Measurements from ENCODE around the gene FAM3B.

FAM3B gene

DNA sequence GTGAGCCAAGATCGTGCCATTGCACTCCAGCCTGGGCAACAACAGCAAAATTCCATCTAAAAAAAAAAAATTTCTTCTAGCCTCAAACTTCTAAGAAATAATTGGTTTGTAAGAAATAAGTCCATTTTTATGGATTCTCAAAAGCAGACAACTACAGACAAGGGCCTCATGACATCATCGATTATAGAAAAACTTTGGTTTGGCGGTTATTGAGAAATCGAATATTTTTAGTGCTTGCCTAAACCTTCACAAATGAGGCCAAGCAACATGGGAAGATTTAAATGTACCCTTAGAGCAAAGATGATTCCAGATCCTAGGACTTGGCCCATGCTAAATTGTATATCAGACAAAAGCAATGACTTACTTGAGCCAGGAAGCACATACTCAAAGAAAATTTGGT, 81.7 kb downstream of the FAM3B start:
- Histone ChIP-seq H3K9ac (ENCODE audit: low read depth, low read length) (no peak overlapping the region), H3K36me3 (ENCODE audit: insufficient read depth, low read length) (no peaks in the 10 kb centered on the region)

GRCh38 chr21:41398831-41399230, 82.2 kb downstream of the FAM3B start:
- Histone ChIP-seq H3K9me3 (ENCODE audit: control insufficient read depth, insufficient read depth, low read length) (no peaks in the 10 kb centered on the region), H3K9ac (ENCODE audit: low read depth, low read length) (no peak overlapping the region), H3K4me1 (ENCODE audit: insufficient read depth, low read length) (peaks cover 7% of the 10 kb centered on the region), H3K36me3 (ENCODE audit: insufficient read depth, low read length) (no peaks in the 10 kb centered on the region)

More for the DNA sequence above, 81.7 kb downstream of the FAM3B start:
- Histone ChIP-seq H3K4me1 (ENCODE audit: insufficient read depth, low read length) (peaks cover 7% of the 10 kb centered on the region), H3K9me3 (ENCODE audit: control insufficient read depth, insufficient read depth, low read length) (no peaks in the 10 kb centered on the region)

DNA sequence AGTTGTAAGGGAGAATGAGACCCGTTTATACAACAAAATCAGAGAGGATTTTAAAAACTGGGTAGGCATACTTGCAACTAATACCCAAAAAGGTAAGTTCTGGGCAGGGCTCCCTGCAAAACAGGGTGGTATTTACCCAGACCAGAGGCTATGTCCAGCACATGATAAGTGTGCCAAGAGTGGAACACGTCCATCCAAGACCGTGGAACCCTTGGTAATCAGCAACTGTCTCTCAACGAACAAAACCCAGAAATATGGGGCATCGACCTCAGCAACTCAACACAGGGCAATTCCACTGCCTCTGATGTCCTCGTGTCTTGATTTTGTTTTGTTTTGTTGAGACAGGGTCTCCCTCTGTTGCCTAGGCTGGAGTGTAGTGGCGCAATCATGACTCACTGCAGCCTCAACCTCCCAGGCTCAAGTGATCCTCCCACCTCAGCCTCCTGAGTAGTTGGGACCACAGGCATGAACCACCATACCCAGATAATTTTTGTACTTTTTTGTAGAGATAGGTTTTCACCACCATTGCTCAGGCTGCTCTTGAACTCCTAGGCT, 82.7 kb downstream of the FAM3B start:
- no peaks in the 10 kb centered on the region for H3K36me3 ChIP-seq (ENCODE audit: insufficient read depth, low read length)
- no peaks in the 10 kb centered on the region for H3K9me3 ChIP-seq (ENCODE audit: control insufficient read depth, insufficient read depth, low read length)
- H3K4me1 ChIP-seq (ENCODE audit: insufficient read depth, low read length), result peaks cover 7% of the 10 kb centered on the region
- H3K9ac ChIP-seq (ENCODE audit: low read depth, low read length), result no peak overlapping the region

GRCh38 chr21:41402231-41402630, 85.6 kb downstream of the FAM3B start:
- no peaks in the 10 kb centered on the region for H3K4me1 ChIP-seq (ENCODE audit: insufficient read depth, low read length)
- H3K9ac ChIP-seq (ENCODE audit: low read depth, low read length), result no peak overlapping the region
- H3K9me3 ChIP-seq (ENCODE audit: control insufficient read depth, insufficient read depth, low read length), result no peaks in the 10 kb centered on the region
- H3K36me3 ChIP-seq (ENCODE audit: insufficient read depth, low read length), result no peaks in the 10 kb centered on the region

DNA sequence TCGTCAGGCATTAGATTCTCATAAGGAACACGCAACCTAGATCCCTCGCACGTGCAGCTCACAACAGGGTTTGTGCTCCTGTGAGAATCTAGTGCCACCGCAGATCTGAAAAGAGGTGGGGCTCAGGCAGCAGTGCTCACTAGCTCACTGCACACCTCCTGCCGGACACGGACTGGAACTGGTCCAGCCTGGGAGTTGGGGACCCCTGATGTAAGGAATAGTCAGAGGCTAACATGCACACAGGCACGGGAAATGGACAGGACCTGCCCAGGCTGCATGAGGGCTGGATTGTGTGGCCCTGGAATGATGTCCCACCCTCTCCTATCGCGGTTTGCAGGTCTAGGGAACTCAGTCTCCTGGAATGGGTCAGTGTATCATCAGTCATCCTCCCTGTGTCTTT, 86.2 kb downstream of the FAM3B start:
- Histone ChIP-seq H3K4me1 (ENCODE audit: insufficient read depth, low read length) (no peaks in the 10 kb centered on the region), H3K36me3 (ENCODE audit: insufficient read depth, low read length) (no peaks in the 10 kb centered on the region), H3K9me3 (ENCODE audit: control insufficient read depth, insufficient read depth, low read length) (no peaks in the 10 kb centered on the region), H3K9ac (ENCODE audit: low read depth, low read length) (no peak overlapping the region)

DNA sequence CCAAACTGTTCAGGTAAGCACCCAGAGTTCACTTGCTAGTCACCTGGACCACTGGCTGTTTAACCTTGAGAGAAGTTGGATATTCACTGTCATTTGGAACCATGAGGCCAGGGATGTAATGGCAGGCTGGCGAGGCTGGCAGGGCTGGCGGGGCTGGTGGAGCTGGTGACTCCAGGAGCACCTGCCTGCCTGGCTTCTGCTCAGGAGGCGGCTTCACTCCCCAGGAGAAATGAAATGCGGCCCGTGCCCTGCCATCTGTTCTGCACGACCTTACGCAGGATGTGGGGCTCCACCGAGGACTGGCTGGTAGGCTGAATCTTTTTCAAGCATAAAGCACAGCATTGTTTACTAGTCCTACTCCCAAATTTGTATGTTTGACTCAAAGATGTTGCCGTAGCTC, 86.7 kb downstream of the FAM3B start:
- Histone ChIP-seq H3K9ac (ENCODE audit: low read depth, low read length) (no peak overlapping the region), H3K36me3 (ENCODE audit: insufficient read depth, low read length) (no peaks in the 10 kb centered on the region), H3K9me3 (ENCODE audit: control insufficient read depth, insufficient read depth, low read length) (no peaks in the 10 kb centered on the region)

GRCh38 chr21:41403966-41404365, 87.4 kb downstream of the FAM3B start:
- no peak overlapping the region for H3K9ac ChIP-seq (ENCODE audit: low read depth, low read length)
- H3K4me1 ChIP-seq (ENCODE audit: insufficient read depth, low read length), result no peaks in the 10 kb centered on the region
- no peaks in the 10 kb centered on the region for H3K9me3 ChIP-seq (ENCODE audit: control insufficient read depth, insufficient read depth, low read length)
- no peaks in the 10 kb centered on the region for H3K36me3 ChIP-seq (ENCODE audit: insufficient read depth, low read length)

More for the DNA sequence above, 86.7 kb downstream of the FAM3B start:
- no peaks in the 10 kb centered on the region for H3K4me1 ChIP-seq (ENCODE audit: insufficient read depth, low read length)

- H3K9me3 ChIP-seq (ENCODE audit: control insufficient read depth, insufficient read depth, low read length), result no peaks in the 10 kb centered on the region
- H3K9ac ChIP-seq (ENCODE audit: low read depth, low read length), result no peak overlapping the region
- H3K4me1 ChIP-seq (ENCODE audit: insufficient read depth, low read length), result no peaks in the 10 kb centered on the region
- no peaks in the 10 kb centered on the region for H3K36me3 ChIP-seq (ENCODE audit: insufficient read depth, low read length)
Measured at GRCh38 chr21:41405321-41405720, 88.7 kb downstream of the FAM3B start.

DNA sequence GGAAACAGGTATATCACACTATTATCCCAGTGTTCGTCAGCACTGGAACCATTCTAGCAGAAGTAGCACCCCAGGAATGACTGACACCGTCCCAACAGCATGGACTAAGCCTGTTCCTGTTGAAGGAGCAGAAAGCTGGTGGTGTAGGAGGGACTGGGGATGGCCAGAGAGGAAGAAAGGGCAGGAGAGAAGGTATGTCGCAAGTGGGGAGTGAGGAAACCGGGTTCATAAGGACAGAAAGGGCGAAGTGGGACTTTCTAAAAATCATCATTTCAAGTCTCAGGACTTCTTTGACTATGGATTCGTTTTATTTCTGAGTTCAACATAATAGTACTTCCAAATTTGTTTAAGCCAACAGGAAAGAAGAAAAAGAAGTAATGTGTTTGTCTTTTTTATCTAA, 89.7 kb downstream of the FAM3B start:
- Histone ChIP-seq H3K36me3 (ENCODE audit: insufficient read depth, low read length) (no peaks in the 10 kb centered on the region), H3K4me1 (ENCODE audit: insufficient read depth, low read length) (no peaks in the 10 kb centered on the region), H3K9me3 (ENCODE audit: control insufficient read depth, insufficient read depth, low read length) (no peaks in the 10 kb centered on the region), H3K9ac (ENCODE audit: low read depth, low read length) (no peak overlapping the region)

All from ES-I3 (cell line).